H1 (cell line): ENCODE data around the gene TSPAN2. TPM values are rescaled to one million over a fixed set of nuclear protein-coding genes. Genes with fewer than 3 reads are reported as not detected.

Experiments
- BCL11A ChIP-seq, 2 experiments: IDR thresholded peaks; one replicate each; pipeline ENCODE4 v1.6.1; 2011; ENCODE audit warnings: low read depth in 2 of 2, low read length in 2 of 2, mild to moderate bottlenecking in 2 of 2
- BRCA1 ChIP-seq: IDR thresholded peaks from 2 replicates; pipeline ENCODE4 v1.6.1; 2012; ENCODE audit warnings: low read depth, low read length, improper control_type of control experiment
- EGR1 ChIP-seq: IDR thresholded peaks from 2 replicates; pipeline ENCODE4 v1.6.1; 2011; ENCODE audit warnings: low read depth, low read length, borderline replicate concordance
- EP300 ChIP-seq, 2 experiments: IDR thresholded peaks; 1 replicate in 1 of 2; 2 replicates in 1 of 2; pipeline ENCODE4 v1.6.1; 2011 to 2012; ENCODE audit warnings: low read depth in 2 of 2, low read length in 2 of 2, mild to moderate bottlenecking in 2 of 2, borderline replicate concordance in 1 of 2, inconsistent platforms in 1 of 2, moderate library complexity in 1 of 2
- KDM4A ChIP-seq: IDR thresholded peaks from one replicate; pipeline ENCODE4 v1.7.1; 2012; ENCODE audit warnings: low read depth, mild to moderate bottlenecking, moderate library complexity, low read length, inconsistent platforms; ENCODE audit not compliant: severe bottlenecking
- POLR2A ChIP-seq, 2 experiments: IDR thresholded peaks; 1 replicate in 1 of 2; 2 replicates in 1 of 2; pipeline ENCODE4 v1.6.1; 2011; ENCODE audit warnings: low read depth in 2 of 2, low read length in 2 of 2, mild to moderate bottlenecking in 2 of 2; ENCODE audit errors: control extremely low read depth in 1 of 2
- POU5F1 ChIP-seq: IDR thresholded peaks from 2 replicates; pipeline ENCODE4 v1.6.1; 2011; ENCODE audit warnings: low read depth, mild to moderate bottlenecking, low read length, moderate library complexity
- SIN3A ChIP-seq, 2 experiments: IDR thresholded peaks in 1 of 2; conservative IDR thresholded peaks in 1 of 2; 2 replicates each; pipeline ENCODE4 v1.6.1; 2011 to 2012; ENCODE audit warnings: low read length in 2 of 2, improper control_type of control experiment in 1 of 2, low read depth in 1 of 2, mild to moderate bottlenecking in 1 of 2
- SP4 ChIP-seq: IDR thresholded peaks from 2 replicates; pipeline ENCODE4 v1.6.1; 2012; ENCODE audit warnings: low read length, inconsistent platforms
- SUZ12 ChIP-seq: fragments of 200-600 bp; sonication (generic); IDR thresholded peaks from 2 replicates; pipeline ENCODE4 v1.6.1; 2012; ENCODE audit warnings: mild to moderate bottlenecking, inconsistent platforms, low read length, moderate library complexity, mixed read lengths
- TAF7 ChIP-seq: optimal IDR thresholded peaks from 2 replicates; pipeline ENCODE3; 2011; ENCODE audit warnings: low read depth, mild to moderate bottlenecking, inconsistent platforms, low read length, moderate library complexity, borderline replicate concordance
- polyA plus RNA-seq, 7 experiments: library from polyadenylated mRNA; depleted of rRNA in 3 of 7; stranded (reverse) in 5 of 7; unstranded in 2 of 7; fragments of >200 nt in 5 of 7; fragments of 200-250 nt in 2 of 7; gene quantifications; 1 replicate in 5 of 7; 2 replicates in 1 of 7; 4 replicates in 1 of 7; pipeline versions ENCODE4 v1.2.1 to v1.2.3, GENCODE V29; 2011 to 2013; ENCODE audit warnings: missing spikeins in 2 of 7, mixed read lengths in 2 of 7
- total RNA-seq: library from RNA; stranded (reverse); fragmentation: NEBNext Ultra II Directional; extraction: Animal tissue kit (Norgen Biotek cat#: 25700); gene quantifications from 2 replicates; pipeline ENCODE4 v1.2.1, GENCODE V29; 2021
- TF ChIP-seq, protein P1 (sequence below): IDR thresholded peaks from 2 replicates; pipeline ENCODE4 v1.6.1; 2012; ENCODE audit warnings: low read length, inconsistent platforms
- TF ChIP-seq, protein P2 (sequence below): IDR thresholded peaks from 2 replicates; pipeline ENCODE4 v1.6.1; 2011; ENCODE audit warnings: low read length, improper control_type of control experiment

Gene TSPAN2
- total and polyA plus RNA-seq, 2 of the 8 experiments (the other 6 are each of a cell fraction or from before 2014, with no cell fraction given), result 7.4 to 14.2 TPM

DNA sequence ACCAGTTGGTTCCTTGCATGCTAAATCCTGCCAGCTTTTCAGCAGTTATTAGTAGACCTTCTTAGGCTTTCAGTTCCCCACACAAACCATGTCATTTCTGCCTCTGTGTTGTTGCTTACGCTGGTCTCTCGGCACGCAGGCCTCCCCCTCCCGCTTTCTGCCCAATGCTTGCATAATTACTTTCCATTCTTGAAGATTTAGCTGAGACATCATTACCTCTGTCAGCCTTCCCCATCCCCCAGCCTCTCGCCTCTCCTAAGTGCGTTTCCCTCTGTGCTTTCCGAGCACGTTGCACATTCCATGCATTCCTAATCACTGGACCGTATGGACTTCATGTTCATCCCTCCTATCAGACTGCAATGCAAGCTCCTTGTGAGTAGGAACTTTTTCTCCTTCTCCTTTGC is 32.9 kb downstream of the TSPAN2 start (continued):
- no peak for TF ChIP-seq KDM4A
- no peak for TF ChIP-seq SIN3A (conservative IDR thresholded peaks at IDR 0.05 in 1 of 2, IDR thresholded peaks at IDR 0.05 in 1 of 2; ENCODE audit: low read depth in 1 of 2, low read length in 2 of 2)
- TF ChIP-seq, protein P1, sequence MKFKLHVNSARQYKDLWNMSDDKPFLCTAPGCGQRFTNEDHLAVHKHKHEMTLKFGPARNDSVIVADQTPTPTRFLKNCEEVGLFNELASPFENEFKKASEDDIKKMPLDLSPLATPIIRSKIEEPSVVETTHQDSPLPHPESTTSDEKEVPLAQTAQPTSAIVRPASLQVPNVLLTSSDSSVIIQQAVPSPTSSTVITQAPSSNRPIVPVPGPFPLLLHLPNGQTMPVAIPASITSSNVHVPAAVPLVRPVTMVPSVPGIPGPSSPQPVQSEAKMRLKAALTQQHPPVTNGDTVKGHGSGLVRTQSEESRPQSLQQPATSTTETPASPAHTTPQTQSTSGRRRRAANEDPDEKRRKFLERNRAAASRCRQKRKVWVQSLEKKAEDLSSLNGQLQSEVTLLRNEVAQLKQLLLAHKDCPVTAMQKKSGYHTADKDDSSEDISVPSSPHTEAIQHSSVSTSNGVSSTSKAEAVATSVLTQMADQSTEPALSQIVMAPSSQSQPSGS, result no peak
- no peak for TF ChIP-seq BCL11A (IDR thresholded peaks at IDR 0.05; ENCODE audit: low read depth in 2 of 2, low read length in 2 of 2)
- no peak for TF ChIP-seq POU5F1
- no peak for TF ChIP-seq SP4
- no peak for TF ChIP-seq EP300 (IDR thresholded peaks at IDR 0.05; ENCODE audit: borderline replicate concordance in 1 of 2, low read depth in 2 of 2, low read length in 2 of 2)
- TF ChIP-seq TAF7, result no peak
- TF ChIP-seq, protein P2, sequence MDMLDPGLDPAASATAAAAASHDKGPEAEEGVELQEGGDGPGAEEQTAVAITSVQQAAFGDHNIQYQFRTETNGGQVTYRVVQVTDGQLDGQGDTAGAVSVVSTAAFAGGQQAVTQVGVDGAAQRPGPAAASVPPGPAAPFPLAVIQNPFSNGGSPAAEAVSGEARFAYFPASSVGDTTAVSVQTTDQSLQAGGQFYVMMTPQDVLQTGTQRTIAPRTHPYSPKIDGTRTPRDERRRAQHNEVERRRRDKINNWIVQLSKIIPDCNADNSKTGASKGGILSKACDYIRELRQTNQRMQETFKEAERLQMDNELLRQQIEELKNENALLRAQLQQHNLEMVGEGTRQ, result no peak
- no peak for TF ChIP-seq SUZ12
- TF ChIP-seq BRCA1, result no peak
- TF ChIP-seq POLR2A (IDR thresholded peaks at IDR 0.05; ENCODE audit: control extremely low read depth in 1 of 2, low read depth in 2 of 2, low read length in 2 of 2), result no peak
- no peak for TF ChIP-seq EGR1
